Neural progenitor cell (in vitro differentiated cells): ENCODE measurements around the gene LRP5. TPM values are rescaled to one million over a fixed set of nuclear protein-coding genes. Genes with fewer than 3 reads are reported as not detected.

Experiments used
- DNase-seq: peaks from one replicate; pipeline ENCODE4 v3.0.0-alpha.2; 2016; ENCODE audit warnings: low spot score
- H2AFZ ChIP-seq: fragments of 200-600 bp; sonication (generic); replicated peaks from 2 replicates; pipeline ENCODE4 v1.6.1; 2016; ENCODE audit warnings: antibody characterized with exemption
- H3F3A ChIP-seq: fragments of 200-600 bp; sonication (generic); 2 replicates; pipeline ENCODE4 v1.6.1; 2016; ENCODE audit warnings: antibody characterized with exemption, low read depth
- H3K27ac ChIP-seq: fragments of 200-600 bp; sonication (generic); 2 replicates; pipeline ENCODE4 v1.5.1; 2016; ENCODE audit warnings: mild to moderate bottlenecking
- H3K27me3 ChIP-seq: fragments of 200-600 bp; sonication (generic); 2 replicates; pipeline ENCODE4 v1.6.1; 2016; ENCODE audit warnings: mild to moderate bottlenecking, moderate library complexity
- H3K36me3 ChIP-seq: fragments of 200-600 bp; sonication (generic); 2 replicates; pipeline ENCODE4 v1.5.1; 2016
- H3K4me1 ChIP-seq: fragments of 200-600 bp; sonication (generic); 2 replicates; pipeline ENCODE4 v1.6.1; 2016; ENCODE audit warnings: mixed run types
- H3K4me2 ChIP-seq: fragments of 200-600 bp; sonication (generic); 2 replicates; pipeline ENCODE4 v1.6.1; 2016
- H3K4me3 ChIP-seq: fragments of 200-600 bp; sonication (generic); 2 replicates; pipeline ENCODE4 v1.5.1; 2016
- H3K79me2 ChIP-seq: fragments of 200-600 bp; sonication (generic); 2 replicates; pipeline ENCODE4 v1.6.1; 2016; ENCODE audit warnings: low read depth
- H3K9ac ChIP-seq: fragments of 200-600 bp; sonication (generic); 2 replicates; pipeline ENCODE4 v1.6.1; 2016
- H3K9me3 ChIP-seq: fragments of 200-600 bp; sonication (generic); 2 replicates; pipeline ENCODE4 v1.5.1; 2016; ENCODE audit warnings: low read depth
- H4K20me1 ChIP-seq: fragments of 200-600 bp; sonication (generic); 2 replicates; pipeline ENCODE4 v1.6.1; 2016; ENCODE audit warnings: low read depth
- H3K27ac Mint-ChIP-seq: 3 replicates; pipeline ENCODE4 v1.8.0; 2021; ENCODE audit warnings: mixed read lengths
- H3K27me3 Mint-ChIP-seq: 2 replicates; pipeline ENCODE4 v1.8.0; 2022; ENCODE audit warnings: low read depth, mild to moderate bottlenecking, inconsistent platforms, moderate library complexity, mixed read lengths; ENCODE audit not compliant: insufficient read depth
- H3K36me3 Mint-ChIP-seq: 3 replicates; pipeline ENCODE4 v1.8.0; 2021; ENCODE audit warnings: mixed read lengths
- H3K4me1 Mint-ChIP-seq: 3 replicates; pipeline ENCODE4 v1.8.0; 2021; ENCODE audit warnings: mixed read lengths
- H3K4me3 Mint-ChIP-seq: 3 replicates; pipeline ENCODE4 v1.8.0; 2021; ENCODE audit warnings: mild to moderate bottlenecking, moderate library complexity, mixed read lengths
- H3K9me3 Mint-ChIP-seq: 3 replicates; pipeline ENCODE4 v1.8.0; 2020; ENCODE audit warnings: mixed read lengths
- CTCF ChIP-seq: fragments of 200-600 bp; sonication (generic); IDR thresholded peaks from 2 replicates; pipeline ENCODE4 v1.5.1; 2017; ENCODE audit warnings: antibody characterized with exemption, mild to moderate bottlenecking
- EZH2 ChIP-seq: fragments of 200-600 bp; sonication (generic); IDR thresholded peaks from 2 replicates; pipeline ENCODE4 v1.6.1; 2017; ENCODE audit warnings: antibody characterized with exemption, mild to moderate bottlenecking, moderate library complexity
- EZH2phosphoT487 ChIP-seq: fragments of 200-600 bp; sonication (generic); IDR thresholded peaks from 2 replicates; pipeline ENCODE4 v1.6.1; 2017; ENCODE audit warnings: antibody characterized with exemption
- total RNA-seq: library from RNA; depleted of rRNA; stranded (reverse); fragments of >200 nt; gene quantifications from 2 replicates; pipeline ENCODE4 v1.2.3, GENCODE V29; 2015; ENCODE audit warnings: low replicate concordance

Gene LRP5
- total RNA-seq, 1 donor from 2014 or later = 7.3 TPM

GRCh38 chr11:68327586-68328370 lies 15.4 kb downstream of the LRP5 start:
- Mint-ChIP-seq H3K9me3 (no peaks in the 10 kb centered on the region), H3K27ac (peak overlapping the region; percentile 1), H3K4me3 (peak overlapping the region; percentile 28), H3K36me3 (no peaks in the 10 kb centered on the region), H3K27me3 (peaks cover 3% of the 10 kb centered on the region), H3K4me1 (peaks cover 63% of the 10 kb centered on the region)
- H3K4me1 ChIP-seq = peaks cover 69% of the 10 kb centered on the region
- H3K9me3 ChIP-seq = no peaks in the 10 kb centered on the region
- peaks cover 10% of the 10 kb centered on the region for H4K20me1 ChIP-seq
- H3K27ac ChIP-seq = peak overlapping the region; percentile 56
- peak overlapping the region; percentile 80 for H3K4me2 ChIP-seq
- peak overlapping the region; percentile 32 for H3K4me3 ChIP-seq
- H3F3A ChIP-seq = peaks cover 20% of the 10 kb centered on the region
- H3K79me2 ChIP-seq = peaks cover 60% of the 10 kb centered on the region
- no peaks in the 10 kb centered on the region for H3K36me3 ChIP-seq
- peak overlapping the region; percentile 5 for H2AFZ ChIP-seq
- no peak for DNase-seq
- no peaks in the 10 kb centered on the region for H3K27me3 ChIP-seq
- TF ChIP-seq CTCF = no peak
- no peak for TF ChIP-seq EZH2phosphoT487
- no peak for TF ChIP-seq EZH2
- H3K9ac ChIP-seq = no peak overlapping the region

- TF ChIP-seq CTCF (no peak), EZH2 (no peak), EZH2phosphoT487 (no peak)
- H3K79me2 ChIP-seq = peaks cover 65% of the 10 kb centered on the region
- Mint-ChIP-seq H3K4me3 (peak overlapping the region; percentile 28), H3K27me3 (peaks cover 3% of the 10 kb centered on the region), H3K9me3 (no peaks in the 10 kb centered on the region), H3K36me3 (no peaks in the 10 kb centered on the region), H3K27ac (peak overlapping the region; percentile 53), H3K4me1 (peaks cover 63% of the 10 kb centered on the region)
- peak overlapping the region; percentile 32 for H3K4me3 ChIP-seq
- H2AFZ ChIP-seq = peak overlapping the region; percentile 5
- H3K36me3 ChIP-seq = no peaks in the 10 kb centered on the region
- H3F3A ChIP-seq = peaks cover 20% of the 10 kb centered on the region
- H3K4me2 ChIP-seq = peak overlapping the region; percentile 80
- no peak overlapping the region for H3K9ac ChIP-seq
- peak; percentile 88 for DNase-seq
- H3K9me3 ChIP-seq = no peaks in the 10 kb centered on the region
- H3K4me1 ChIP-seq = peaks cover 69% of the 10 kb centered on the region
- no peaks in the 10 kb centered on the region for H3K27me3 ChIP-seq
- peak overlapping the region; percentile 56 for H3K27ac ChIP-seq
- peaks cover 10% of the 10 kb centered on the region for H4K20me1 ChIP-seq
These were observed 16.1 kb downstream of the LRP5 start for GRCh38 chr11:68328374-68329091.

- peaks cover 69% of the 10 kb centered on the region for H3K4me1 ChIP-seq
- no peaks in the 10 kb centered on the region for H3K36me3 ChIP-seq
- H4K20me1 ChIP-seq = peaks cover 10% of the 10 kb centered on the region
- TF ChIP-seq EZH2phosphoT487 (no peak), CTCF (no peak), EZH2 (no peak)
- H3K79me2 ChIP-seq = peaks cover 66% of the 10 kb centered on the region
- Mint-ChIP-seq H3K27me3 (peaks cover 3% of the 10 kb centered on the region), H3K9me3 (no peaks in the 10 kb centered on the region), H3K4me1 (peaks cover 63% of the 10 kb centered on the region), H3K4me3 (no peak overlapping the region), H3K27ac (peak overlapping the region; percentile 60), H3K36me3 (peaks cover 4% of the 10 kb centered on the region)
- H3K4me3 ChIP-seq = no peak overlapping the region
- peaks cover 20% of the 10 kb centered on the region for H3F3A ChIP-seq
- peak overlapping the region; percentile 8 for H3K4me2 ChIP-seq
- no peak overlapping the region for H2AFZ ChIP-seq
- H3K9me3 ChIP-seq = no peaks in the 10 kb centered on the region
- no peak overlapping the region for H3K27ac ChIP-seq
- H3K9ac ChIP-seq = no peak overlapping the region
- DNase-seq = no peak
- no peaks in the 10 kb centered on the region for H3K27me3 ChIP-seq
These were observed 17.1 kb downstream of the LRP5 start for GRCh38 chr11:68329536-68329935.
